NCI-H2171 treated with DMSO at 0.1 percent for 48 hours (cell line): ENCODE data around the gene RPTOR.

Experiments
- DNase-seq: peaks from one replicate; lab custom pipeline; 2025; lab: John Stamatoyannopoulos, UW

The RPTOR gene

DNA sequence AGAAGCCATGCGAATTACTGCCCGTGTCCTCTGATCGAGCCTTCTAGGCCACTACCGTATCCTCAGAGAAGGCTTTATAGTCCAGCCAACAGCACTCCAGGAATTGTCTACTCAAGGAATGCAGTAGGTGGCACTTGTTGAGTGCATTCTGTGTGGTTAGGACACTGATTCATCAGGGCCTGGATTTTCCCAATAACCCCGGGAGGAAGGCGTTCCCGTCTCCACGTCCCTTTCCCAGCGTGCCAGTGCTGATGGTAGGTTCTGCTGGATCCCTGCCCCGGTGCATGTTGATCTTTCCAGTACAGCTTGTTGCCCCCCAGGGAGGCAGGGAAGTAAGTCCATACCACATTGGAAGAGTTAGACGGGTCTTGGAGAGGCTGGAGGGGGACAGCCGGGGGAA is 122.2 kb downstream of the RPTOR start:
- no peak for DNase-seq

DNA sequence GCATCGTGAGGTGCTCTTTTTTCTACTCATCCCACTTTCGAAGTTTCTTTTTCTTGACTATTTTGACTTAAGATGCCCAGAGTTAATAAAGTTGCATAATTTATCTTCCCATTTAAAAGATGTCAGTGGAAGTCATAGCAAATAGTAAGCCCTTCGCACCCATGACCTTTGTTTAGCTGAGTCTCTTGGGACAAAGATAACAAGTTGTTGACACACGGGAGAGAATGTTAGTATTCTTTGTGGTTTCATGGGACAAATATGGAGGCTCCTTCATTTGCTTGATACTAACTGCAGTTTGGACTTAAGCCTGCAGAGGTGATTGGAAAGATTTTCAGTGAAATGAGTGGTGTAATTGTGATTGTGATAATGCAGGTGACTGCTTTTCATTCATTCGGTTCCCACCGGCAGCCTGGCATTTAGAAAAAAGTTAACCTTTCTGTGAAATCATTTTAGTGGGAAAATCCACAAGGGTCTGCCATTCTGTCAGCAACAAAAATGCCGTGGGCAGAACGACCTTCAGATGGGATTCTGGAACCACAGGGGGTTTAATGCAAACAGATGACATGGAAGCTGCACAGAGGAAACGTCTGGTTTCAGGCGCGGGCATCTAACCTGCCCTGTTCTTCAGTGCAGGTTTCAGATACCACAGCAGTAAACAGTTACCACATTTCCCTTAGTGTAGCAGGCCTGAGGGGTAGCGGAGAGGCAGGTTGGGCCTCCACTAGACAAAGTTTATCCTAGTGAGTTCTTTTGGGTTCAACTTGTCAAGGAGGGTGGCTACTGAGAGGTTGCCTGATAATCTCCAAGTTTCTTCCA is 123.0 kb downstream of the RPTOR start:
- no peak for DNase-seq

DNA sequence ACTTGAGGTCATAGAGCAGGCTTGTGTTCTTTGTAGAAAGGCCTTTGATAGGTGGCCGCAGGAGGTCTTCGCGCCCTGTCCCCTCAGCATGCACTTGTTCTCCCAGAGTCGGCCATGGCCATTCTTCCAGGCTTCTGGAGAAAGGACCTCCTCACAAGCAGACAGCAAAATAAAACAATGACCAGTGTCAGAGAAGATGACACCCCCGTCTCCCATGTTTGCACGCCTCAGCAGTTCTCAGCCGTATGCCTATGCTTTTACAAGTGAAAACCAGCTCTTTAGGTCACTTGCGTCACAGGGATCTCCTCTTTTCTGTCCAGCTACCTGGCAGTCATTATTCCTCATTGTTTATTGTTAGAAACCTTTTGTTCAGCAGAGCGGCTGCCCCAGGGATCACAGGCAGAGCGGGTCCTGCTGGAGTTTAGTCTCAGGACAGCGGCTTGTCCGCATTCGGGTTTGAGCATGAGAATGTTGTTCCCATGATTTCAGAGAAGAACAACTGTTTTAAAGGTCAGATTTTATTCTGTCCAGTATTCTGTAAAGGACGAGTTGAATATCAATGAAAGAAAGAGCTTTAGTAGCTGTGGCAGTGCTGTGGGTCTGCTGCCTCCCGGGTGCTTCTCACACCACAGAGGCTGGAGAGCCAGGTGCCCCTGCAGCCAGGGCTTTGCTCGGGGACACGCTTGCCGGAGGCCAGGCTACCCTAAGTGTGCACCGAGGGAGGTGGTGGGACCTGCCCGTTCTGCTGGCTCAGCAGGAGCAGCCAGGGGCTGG is 123.9 kb downstream of the RPTOR start:
- no peak for DNase-seq

DNA sequence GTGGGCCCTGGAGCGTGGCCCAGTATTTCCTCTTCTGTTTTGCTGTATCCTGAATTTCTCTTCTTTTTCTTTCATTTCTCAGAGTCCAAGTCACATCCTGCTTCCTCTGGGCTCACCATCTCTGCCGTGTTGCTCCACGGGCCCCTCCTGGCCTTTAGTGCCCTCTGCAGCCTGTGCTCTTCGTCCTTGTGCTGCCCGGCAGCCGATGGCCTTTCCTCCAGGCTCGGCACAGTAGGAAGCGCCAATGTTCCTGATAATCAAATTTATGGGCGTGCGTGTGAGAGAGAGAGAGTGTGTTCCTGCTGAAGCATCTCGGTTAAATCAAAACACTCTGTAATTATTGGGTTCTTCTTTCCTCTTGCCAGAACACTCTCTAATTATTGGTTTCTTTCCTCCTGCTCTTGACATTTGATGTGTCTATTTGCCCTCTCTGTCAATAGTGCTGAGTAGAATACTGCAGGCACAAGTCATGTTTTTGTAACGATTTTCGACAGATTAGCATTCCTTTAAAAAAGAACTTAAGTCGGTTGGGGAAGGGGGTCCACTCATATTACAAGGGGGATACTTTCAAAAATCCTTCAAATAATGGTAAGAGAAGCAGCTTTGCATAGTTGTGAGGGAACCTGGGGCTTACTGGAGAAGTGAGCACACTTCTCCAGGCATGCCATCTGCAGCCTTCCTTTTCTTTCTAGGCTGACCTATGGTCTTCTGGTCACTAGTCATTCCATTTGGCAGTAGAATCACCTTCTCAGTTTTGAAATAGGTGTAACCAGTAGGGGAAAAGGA is 126.6 kb downstream of the RPTOR start:
- DNase-seq, result no peak

DNA sequence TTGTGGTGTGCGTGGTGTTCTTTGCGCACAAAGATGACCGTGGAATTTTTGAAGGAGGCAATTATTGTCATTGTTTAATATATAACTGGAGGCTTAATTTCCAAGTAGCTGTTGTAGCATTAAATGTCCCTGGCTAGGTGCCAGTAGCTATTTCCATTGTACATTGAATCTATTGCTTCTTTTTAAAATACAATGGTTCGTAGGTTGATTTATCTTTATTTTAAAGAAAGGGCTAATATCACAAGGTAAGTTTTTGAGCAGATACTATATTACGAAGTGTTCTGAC is 127.1 kb downstream of the RPTOR start:
- no peak for DNase-seq

DNA sequence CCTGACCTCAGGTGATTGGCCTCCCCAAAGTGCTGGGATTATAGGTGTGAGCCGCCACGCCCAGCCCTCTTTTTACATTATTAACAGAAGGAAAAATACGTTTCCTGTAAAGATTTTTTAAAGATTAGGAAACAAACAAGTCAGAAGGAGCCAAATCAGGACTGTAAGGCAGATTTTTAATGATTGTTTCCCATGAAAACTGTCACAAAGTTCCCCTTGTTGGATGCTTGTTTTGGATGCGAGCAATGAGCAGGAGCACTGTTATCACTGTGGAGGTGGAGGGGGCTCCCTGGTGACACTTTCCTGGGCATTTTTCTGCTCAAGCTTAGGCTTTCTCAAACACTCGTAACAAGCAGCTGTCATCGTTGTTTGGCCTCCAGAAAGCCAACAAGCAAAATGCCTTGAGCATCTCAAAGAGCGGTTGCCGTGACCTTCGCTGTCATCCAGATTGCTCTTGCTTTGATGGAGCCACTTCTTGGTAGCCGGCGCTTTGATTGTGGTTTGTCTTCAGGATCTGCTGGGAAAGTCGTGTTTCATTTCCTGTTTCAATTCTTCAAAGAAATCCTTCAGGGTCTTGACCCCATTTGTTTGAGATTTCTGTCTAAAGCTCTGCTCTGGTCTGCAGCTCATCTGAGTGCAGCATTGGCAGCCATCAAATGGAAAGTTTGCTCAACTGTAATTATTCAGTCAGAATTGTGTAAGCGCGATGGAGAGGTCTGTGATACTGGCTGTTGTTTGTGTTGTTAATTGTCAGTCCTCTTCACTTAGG is 128.7 kb downstream of the RPTOR start:
- DNase-seq, result no peak

DNA sequence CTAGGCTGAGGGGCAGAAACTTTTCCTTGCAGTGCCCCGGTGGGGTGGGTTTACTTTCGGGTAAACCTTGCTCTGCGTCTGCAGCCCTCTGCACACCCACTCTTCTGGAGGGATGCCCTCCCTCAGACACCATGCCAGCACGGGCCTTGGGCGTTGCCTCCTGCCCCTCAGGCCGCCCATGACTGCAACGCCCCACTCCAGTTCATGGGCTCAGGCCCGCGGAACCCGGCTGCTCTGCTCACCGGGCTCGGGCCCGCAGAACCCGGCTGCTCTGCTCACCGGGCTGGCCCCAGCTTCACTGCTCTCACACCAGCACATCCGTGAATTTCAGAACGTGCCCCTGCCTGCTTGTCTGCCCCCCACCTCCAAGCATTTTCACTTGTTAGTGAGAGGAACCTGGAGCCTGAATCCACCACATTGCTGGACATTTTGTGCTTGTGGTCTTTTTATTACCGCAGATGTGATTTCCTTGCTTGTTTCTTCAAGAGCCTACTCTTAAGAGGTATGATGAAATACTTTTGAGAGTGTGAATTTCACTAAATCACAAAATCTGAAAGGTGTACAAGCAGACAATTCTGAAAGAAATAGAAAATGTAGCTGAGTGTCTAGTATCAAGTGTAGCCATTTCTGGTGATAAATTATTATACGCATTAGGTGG is 130.9 kb downstream of the RPTOR start:
- DNase-seq, result no peak

DNA sequence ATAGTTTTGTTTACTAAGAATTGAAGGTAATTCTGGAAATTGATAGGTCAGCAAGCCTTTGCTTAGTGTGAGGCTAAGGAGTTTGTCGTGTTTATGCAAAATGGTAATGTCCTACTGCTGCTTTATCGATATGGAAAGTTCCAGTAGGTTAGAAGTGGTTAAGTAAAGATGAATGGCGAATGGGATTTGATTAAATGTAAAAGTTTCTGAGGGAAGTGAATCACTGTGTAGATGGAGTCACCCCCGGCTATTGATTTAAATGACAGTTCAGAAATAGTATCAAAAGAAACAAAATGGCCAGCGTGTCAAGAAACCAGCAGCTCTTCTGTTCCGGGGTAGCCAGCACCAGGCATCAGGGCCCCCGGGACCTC is 131.4 kb downstream of the RPTOR start:
- no peak for DNase-seq

DNA sequence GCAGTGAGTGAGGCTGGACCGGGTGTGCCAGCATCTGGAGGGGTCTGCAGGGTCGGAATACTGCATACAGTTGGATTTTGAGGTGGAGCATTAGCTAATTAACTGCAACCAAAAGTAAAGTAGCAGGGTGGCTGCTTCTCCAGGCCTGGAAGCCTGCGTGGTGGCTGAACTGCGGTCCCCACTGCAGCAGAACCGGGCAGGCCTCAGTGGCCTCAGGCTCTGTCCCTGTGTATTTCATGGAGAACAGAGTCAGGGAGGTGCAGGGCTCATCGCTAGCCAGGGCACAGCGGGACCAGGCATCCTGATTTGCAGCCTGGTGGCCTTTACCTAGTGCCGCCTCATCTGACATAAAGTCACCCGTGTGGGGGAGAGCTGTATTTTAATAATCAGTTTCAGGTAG is 131.9 kb downstream of the RPTOR start:
- no peak for DNase-seq

DNA sequence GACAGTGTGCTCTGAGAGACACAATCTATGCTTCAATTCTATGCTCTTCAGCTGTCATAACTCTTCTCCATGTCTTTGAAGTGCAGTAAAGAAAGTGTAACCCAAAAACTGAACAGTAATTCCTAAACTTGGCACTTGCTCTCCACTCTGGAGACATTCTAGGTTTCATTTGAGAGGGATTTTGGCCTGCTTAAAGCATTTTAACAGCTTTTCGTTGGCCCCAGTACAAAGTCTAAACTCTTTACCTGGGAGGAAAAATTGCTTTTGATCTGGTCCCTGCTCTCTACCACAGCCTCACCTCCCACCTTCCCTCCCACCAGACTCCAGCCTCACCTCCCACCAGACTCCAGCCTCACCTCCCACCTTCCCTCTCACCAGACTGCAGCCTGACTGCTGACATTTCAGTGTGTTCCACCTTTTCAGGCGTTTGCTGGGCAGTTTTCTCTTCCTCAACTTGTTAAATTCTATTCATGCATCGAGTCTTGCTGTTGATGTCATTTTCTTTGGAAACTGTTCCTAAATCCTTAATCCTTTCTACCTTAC is 132.6 kb downstream of the RPTOR start:
- no peak for DNase-seq

DNA sequence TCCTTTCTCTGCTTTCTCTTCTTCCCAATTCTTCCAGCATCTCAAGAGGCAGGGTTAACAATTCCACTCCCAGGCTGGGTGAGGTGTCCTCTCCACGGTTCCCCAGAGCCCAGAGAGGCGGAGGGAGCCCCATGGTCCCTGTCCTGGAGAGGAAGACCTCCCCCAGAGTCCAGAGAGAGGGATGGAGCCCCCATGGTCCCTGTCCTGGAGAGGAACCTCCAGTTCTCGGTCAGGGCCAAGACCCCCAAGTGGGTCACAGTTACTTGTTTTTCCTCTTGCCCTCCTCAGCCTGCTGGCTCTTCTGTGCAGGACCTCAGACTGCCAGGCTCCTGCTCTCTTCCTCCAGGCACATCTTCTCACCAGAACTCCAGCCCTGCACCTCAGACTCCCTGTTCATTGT is 135.2 kb downstream of the RPTOR start:
- no peak for DNase-seq

DNA sequence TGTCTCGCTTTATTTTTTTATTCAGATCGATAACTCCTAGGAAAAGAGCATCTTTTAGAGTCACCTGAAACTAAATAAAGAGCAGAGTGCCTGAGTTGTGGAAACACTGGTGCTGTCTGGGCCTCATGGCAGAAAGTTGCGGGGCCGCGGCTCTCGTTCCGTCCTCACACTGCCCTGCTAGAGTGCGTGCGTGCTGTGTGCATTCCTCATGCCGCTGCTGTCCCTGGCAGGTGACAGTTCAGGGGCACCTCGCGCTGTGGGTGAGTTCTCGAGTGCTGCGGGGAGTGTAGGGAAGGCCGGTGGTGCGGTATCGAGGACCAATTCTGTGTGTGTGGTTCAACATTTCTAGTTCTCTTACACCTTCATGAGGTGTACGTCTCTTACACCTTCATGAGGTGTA is 136.6 kb downstream of the RPTOR start:
- DNase-seq, result no peak

DNA sequence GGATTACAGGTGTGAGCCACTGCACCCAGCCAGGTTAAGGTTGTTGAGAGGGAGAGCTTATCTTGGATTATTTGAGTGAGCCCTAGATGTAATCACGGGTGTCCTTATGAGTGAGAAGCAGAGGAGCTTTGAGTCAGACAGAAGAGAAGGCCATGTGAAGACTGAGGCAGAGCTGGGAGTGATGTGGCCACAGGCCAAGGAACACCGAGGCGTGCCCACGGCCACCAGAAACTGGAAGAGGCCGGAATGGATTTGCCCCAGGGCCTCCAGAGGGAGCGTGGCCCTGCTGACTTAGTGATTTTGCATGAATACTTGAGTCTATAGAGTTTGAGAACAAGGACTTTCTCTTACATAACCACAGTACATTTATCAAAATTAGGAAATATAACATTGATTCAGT is 137.7 kb downstream of the RPTOR start:
- DNase-seq, result no peak

DNA sequence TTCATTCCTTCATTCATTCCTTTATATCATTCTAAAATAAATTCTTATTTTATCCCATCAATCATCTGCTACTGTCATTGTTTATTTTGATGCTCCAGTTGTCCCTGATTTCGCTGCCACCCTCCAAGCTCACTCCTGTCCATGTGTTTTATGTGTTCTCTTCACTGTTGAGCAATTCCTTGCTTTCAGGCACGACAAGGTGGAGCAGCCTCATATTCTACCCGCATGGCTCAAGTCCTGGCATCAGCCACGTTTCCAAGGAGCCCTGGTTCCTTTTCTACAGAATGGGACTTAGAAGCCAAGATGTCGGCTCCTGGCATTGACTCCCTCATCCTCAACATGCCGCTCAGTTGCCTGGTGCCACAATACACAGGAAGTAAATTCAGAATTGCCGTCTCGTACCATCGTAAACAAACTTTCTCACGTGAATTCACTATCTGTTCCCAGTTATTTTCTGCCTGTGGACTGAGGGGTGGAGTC is 139.0 kb downstream of the RPTOR start:
- no peak for DNase-seq

DNA sequence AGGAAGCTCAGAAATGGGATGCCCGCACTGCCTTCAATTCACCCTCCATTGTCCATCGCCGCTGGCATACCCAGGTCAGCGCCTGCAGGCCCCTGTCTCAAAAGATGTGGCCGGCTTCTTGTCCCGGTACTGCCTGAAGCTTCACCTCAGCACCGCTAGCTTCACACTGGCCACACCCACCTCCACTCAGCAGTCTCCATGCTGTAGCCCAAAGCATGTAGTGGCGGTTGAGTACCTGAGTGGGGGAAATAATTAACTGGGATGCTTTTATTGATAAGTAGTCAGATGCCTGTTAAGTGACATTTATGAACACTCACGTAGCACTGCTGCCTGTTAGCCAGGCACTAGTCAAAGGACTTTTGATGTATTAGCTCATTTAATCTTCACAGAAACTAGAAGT is 143.2 kb downstream of the RPTOR start:
- no peak for DNase-seq

DNA sequence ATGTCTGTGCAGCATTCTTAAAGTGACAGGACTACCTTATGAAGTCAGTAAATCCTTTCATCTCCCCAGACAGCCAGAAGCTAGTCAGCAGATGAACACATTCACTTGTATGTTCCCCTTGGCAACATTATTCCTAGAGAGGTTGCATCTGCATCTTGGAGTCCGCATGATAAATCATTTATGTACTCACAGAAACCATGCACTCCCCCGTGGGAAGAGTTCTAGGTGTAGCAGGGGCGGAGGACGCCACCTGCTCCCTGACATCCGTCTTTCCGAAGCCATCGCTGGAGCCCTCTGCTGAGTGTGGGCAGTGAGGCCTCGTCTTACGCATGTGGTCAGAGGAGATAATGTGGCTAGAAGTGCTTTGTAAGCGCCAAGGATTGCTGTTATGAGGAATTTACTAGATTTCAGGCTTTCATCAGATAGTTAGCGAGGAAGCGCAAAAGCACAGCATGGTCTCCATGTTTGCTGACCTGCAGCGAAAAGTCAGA is 144.5 kb downstream of the RPTOR start:
- no peak for DNase-seq

DNA sequence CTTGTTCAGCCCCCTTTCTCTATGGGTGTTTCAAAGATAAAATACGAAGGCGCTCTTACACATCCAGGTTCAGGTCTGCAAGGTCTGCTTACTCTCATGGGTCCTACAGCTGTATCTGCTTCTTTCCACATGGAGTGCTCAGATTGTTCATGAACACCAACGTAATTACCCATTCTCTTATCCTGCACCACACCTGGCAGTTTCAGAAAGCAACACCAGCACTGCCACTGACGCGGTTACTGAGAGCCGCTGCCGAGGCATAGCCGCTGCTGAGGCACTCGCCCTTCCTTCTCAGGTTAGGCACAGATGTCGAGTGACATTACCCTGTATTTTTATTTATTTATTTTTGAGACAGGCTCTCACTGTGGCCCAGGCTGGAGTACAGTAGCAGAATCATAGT is 147.1 kb downstream of the RPTOR start:
- DNase-seq, result peak; percentile 27

DNA sequence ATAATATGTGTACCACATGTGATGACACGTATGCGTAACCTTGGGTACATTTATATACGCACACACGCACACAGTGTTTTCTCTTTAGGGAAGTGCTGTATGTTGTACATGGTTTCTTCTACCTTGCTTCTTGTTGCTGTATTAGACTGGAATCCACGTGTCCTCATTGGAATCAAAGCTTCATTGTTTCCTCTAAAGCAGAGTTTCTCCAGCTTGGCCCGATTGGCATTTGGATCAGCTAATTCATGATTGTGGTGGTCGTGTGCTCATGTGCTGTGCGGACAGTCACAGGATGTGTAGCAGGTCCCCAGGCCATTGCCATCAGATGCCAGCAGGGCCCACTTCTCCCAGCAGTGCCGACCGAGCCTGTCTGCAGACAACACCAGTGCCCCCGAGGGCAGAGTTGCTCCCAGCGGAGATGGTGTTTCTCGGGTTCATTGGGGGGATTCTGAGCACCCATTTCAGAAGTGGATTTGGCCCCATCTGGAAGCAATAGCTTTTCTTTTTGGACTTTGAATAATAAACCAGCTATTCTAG is 148.4 kb downstream of the RPTOR start:
- peak; percentile 28 for DNase-seq

DNA sequence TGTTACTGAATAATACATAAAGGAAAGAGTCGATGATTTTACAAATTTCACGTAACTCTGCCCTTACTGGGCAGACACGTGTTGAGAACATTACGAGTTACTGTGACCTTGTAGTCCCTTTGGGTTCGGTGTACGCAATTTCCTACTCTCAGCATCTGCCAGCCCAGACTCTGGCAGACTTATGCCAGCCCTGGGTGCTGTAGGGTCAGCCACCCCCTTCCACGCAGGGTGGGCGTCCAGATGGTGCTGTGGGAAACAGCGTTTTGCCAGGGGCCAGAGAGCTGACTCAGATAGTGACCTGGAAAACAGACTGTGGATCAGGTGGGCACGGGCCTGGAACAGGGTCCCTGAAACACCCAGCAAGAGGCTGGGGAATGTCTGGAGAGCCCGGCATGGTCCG is 148.9 kb downstream of the RPTOR start:
- DNase-seq, result peak; percentile 52

DNA sequence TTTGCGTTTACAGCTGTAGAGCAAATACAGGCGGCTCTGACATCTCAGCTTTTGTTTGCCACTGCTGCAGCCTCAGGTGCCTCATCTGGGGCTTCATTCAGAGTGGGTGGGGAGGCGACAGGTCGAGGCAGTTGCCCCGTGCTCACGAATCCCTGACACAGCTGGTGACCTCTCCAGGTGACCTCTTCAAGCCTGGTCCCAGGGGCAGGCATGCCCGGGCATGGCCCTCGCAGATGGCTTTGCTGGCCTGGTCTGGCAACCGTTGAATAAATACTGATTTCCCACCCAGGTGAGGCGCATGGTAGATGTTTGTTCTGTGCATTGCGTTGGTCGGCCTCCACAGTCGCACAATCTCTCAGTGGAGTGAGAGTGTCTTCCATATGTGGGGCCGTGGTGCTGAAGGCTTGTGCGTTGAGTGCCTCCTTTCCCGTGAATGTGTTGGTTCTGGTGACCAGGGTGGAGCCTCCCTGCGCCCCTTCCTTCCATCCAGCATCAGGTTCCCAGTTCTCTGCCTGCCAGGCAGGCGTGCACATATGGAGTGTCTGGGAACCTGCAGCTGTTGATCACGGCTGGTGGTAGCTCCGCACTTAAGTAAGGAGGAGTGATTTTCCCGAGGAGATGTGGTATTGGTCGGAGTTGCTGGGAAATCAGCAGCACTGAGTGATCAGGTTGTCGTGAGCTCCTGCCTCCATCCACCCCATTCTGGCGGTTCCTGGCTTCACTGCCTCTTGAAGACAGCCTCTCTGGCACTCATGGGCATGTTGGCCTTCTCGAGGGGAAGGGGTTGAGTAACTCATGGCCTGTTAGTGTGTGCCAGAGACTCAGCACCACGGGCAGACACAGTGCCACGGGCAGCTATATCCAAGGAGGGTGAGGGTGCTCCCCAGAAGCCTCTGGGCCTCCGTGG is 149.7 kb downstream of the RPTOR start:
- DNase-seq, result peak; percentile 97
